ENCODE results near the gene CRACR2A. TPM values are rescaled to one million over a fixed set of nuclear protein-coding genes. Genes with fewer than 3 reads are reported as not detected.

The CRACR2A gene
- total RNA-seq, 1 experiment from 2014 or later, result not detected

- no peaks in the 10 kb centered on the region for H3K9me2 ChIP-seq (replicated peaks; ENCODE audit: low read length)
- no peak overlapping the region for H3K4me2 ChIP-seq (ENCODE audit: low read length)
- no peak for TF ChIP-seq CTCF (conservative IDR thresholded peaks at IDR 0.05; ENCODE audit: low read depth, low read length)
- TF ChIP-seq EZH2 (IDR thresholded peaks at IDR 0.05; ENCODE audit: low read length, unreplicated experiment), result no peak
- no peak for TF ChIP-seq EZH2phosphoT487 (IDR thresholded peaks at IDR 0.05; ENCODE audit: borderline replicate concordance, low read length)
- no peaks in the 10 kb centered on the region for H3K36me3 ChIP-seq (ENCODE audit: low read depth, low read length)
- no peaks in the 10 kb centered on the region for H4K20me1 ChIP-seq (ENCODE audit: low read length)
- H3K4me3 ChIP-seq (ENCODE audit: low read length), result no peak overlapping the region
- no peak overlapping the region for H3K9ac ChIP-seq (ENCODE audit: low read length)
- intact Hi-C loops (cut with micrococcal nuclease), result no loop called here
- ChIA-PET POLR2A (ENCODE audit: unreplicated experiment) (no interaction called here), CTCF (no interaction called here)
- no TSS peak for BruUV-seq (replicated peaks)
- no peaks in the 10 kb centered on the region for H3K79me2 ChIP-seq (ENCODE audit: low read length)
- no peak overlapping the region for H3K27ac ChIP-seq (ENCODE audit: low read length)
- no peak for ATAC-seq
- no peaks in the 10 kb centered on the region for H3K4me1 ChIP-seq (ENCODE audit: insufficient read depth, low read length)
- no peaks in the 10 kb centered on the region for H3K9me3 ChIP-seq (ENCODE audit: low read length)
- peaks cover 36% of the 10 kb centered on the region for H3K27me3 ChIP-seq (ENCODE audit: low read length)
- no peaks in the 10 kb centered on the region for H3F3A ChIP-seq (ENCODE audit: low read length, unreplicated experiment)
- H2AFZ ChIP-seq (ENCODE audit: low read length), result no peak overlapping the region
- DNase-seq, result no peak
Measured at GRCh38 chr12:3712209-3712992, 40.5 kb downstream of the CRACR2A start.

- no TSS peak for BruUV-seq (replicated peaks)
- H3K27ac ChIP-seq (ENCODE audit: low read length), result no peak overlapping the region
- H3K4me1 ChIP-seq (ENCODE audit: insufficient read depth, low read length), result no peaks in the 10 kb centered on the region
- H3K9ac ChIP-seq (ENCODE audit: low read length), result no peak overlapping the region
- ATAC-seq (no peak), DNase-seq (no peak)
- H3K4me3 ChIP-seq (ENCODE audit: low read length), result no peak overlapping the region
- H3K36me3 ChIP-seq (ENCODE audit: low read depth, low read length), result no peaks in the 10 kb centered on the region
- no peaks in the 10 kb centered on the region for H4K20me1 ChIP-seq (ENCODE audit: low read length)
- CTCF ChIA-PET, result no interaction called here
- peaks cover 59% of the 10 kb centered on the region for H3K27me3 ChIP-seq (ENCODE audit: low read length)
- no peak overlapping the region for H2AFZ ChIP-seq (ENCODE audit: low read length)
- H3F3A ChIP-seq (ENCODE audit: low read length, unreplicated experiment), result no peaks in the 10 kb centered on the region
- H3K9me3 ChIP-seq (ENCODE audit: low read length), result no peaks in the 10 kb centered on the region
- H3K4me2 ChIP-seq (ENCODE audit: low read length), result no peak overlapping the region
- H3K9me2 ChIP-seq (replicated peaks; ENCODE audit: low read length), result no peaks in the 10 kb centered on the region
- no peak for TF ChIP-seq EZH2 (IDR thresholded peaks at IDR 0.05; ENCODE audit: low read length, unreplicated experiment)
- no peak for TF ChIP-seq CTCF (conservative IDR thresholded peaks at IDR 0.05; ENCODE audit: low read depth, low read length)
- no peak for TF ChIP-seq EZH2phosphoT487 (IDR thresholded peaks at IDR 0.05; ENCODE audit: borderline replicate concordance, low read length)
- no peaks in the 10 kb centered on the region for H3K79me2 ChIP-seq (ENCODE audit: low read length)
- intact Hi-C loops (cut with micrococcal nuclease), result no loop called here
- POLR2A ChIA-PET (ENCODE audit: unreplicated experiment), result no interaction called here
Measured at GRCh38 chr12:3705354-3705675, 47.6 kb downstream of the CRACR2A start.

- ATAC-seq (no peak), DNase-seq (no peak)
- Histone ChIP-seq H3K9ac (ENCODE audit: low read length) (no peak overlapping the region), H3K9me3 (ENCODE audit: low read length) (no peaks in the 10 kb centered on the region), H3K4me1 (ENCODE audit: insufficient read depth, low read length) (no peaks in the 10 kb centered on the region), H3K79me2 (ENCODE audit: low read length) (no peaks in the 10 kb centered on the region), H3F3A (ENCODE audit: low read length, unreplicated experiment) (no peaks in the 10 kb centered on the region), H3K4me3 (ENCODE audit: low read length) (no peak overlapping the region), H2AFZ (ENCODE audit: low read length) (no peak overlapping the region), H4K20me1 (ENCODE audit: low read length) (no peaks in the 10 kb centered on the region), H3K27ac (ENCODE audit: low read length) (no peak overlapping the region), H3K4me2 (ENCODE audit: low read length) (no peak overlapping the region), H3K27me3 (ENCODE audit: low read length) (peaks cover 53% of the 10 kb centered on the region), H3K36me3 (ENCODE audit: low read depth, low read length) (no peaks in the 10 kb centered on the region), H3K9me2 (replicated peaks; ENCODE audit: low read length) (no peaks in the 10 kb centered on the region)
- BruUV-seq (replicated peaks), result no TSS peak
- ChIA-PET CTCF (no interaction called here), POLR2A (ENCODE audit: unreplicated experiment) (no interaction called here)
- TF ChIP-seq EZH2 (IDR thresholded peaks at IDR 0.05; ENCODE audit: low read length, unreplicated experiment) (no peak), EZH2phosphoT487 (IDR thresholded peaks at IDR 0.05; ENCODE audit: borderline replicate concordance, low read length) (no peak), CTCF (conservative IDR thresholded peaks at IDR 0.05; ENCODE audit: low read depth, low read length) (no peak)
- intact Hi-C loops (cut with micrococcal nuclease), result no loop called here
Measured at GRCh38 chr12:3704512-3705353, 48.2 kb downstream of the CRACR2A start.
